CD14-positive monocyte (primary cell): ENCODE results near the gene IKBKG. TPM values are rescaled to one million over a fixed set of nuclear protein-coding genes. Genes with fewer than 3 reads are reported as not detected.

Experiments
- DNase-seq, 3 donors: peaks; one replicate each; pipeline ENCODE4 v3.0.0-alpha.2; 2011 to 2022
- H2AFZ ChIP-seq: 2 replicates; pipeline ENCODE4 v1.6.0; 2012; ENCODE audit warnings: mild to moderate bottlenecking, low read depth, low read length, inconsistent platforms; ENCODE audit not compliant: insufficient read depth, poor library complexity, severe bottlenecking
- H3K27ac ChIP-seq, 2 donors: 1 replicate in 1 of 2; 2 replicates in 1 of 2; pipeline ENCODE4 v1.5.1; 2012 to 2013; ENCODE audit warnings: low read length in 2 of 2, control low read depth in 1 of 2, inconsistent platforms in 1 of 2, low read depth in 1 of 2, mild to moderate bottlenecking in 1 of 2
- H3K27me3 ChIP-seq, 2 donors: one replicate each; pipeline versions ENCODE4 v1.6.0 to v1.6.1; 2011 to 2013; ENCODE audit warnings: low read length in 2 of 2; ENCODE audit not compliant: control insufficient read depth in 2 of 2, insufficient read depth in 2 of 2
- H3K36me3 ChIP-seq, 2 donors: replicated peaks in 1 of 2; 1 replicate in 1 of 2; 2 replicates in 1 of 2; pipeline versions ENCODE4 v1.5.1 to v1.6.1; 2012 to 2013; ENCODE audit warnings: low read length in 2 of 2, control low read depth in 1 of 2, inconsistent platforms in 1 of 2, mild to moderate bottlenecking in 1 of 2; ENCODE audit not compliant: insufficient read depth in 2 of 2, control insufficient read depth in 1 of 2
- H3K4me1 ChIP-seq, 2 donors: 1 replicate in 1 of 2; 2 replicates in 1 of 2; pipeline versions ENCODE4 v1.5.1 to v1.6.1; 2012 to 2013; ENCODE audit warnings: low read length in 2 of 2, control low read depth in 1 of 2, inconsistent platforms in 1 of 2, mild to moderate bottlenecking in 1 of 2, moderate library complexity in 1 of 2; ENCODE audit not compliant: insufficient read depth in 2 of 2, control insufficient read depth in 1 of 2
- H3K4me2 ChIP-seq: replicated peaks from 2 replicates; pipeline ENCODE3; 2012; ENCODE audit warnings: low read length, moderate library complexity, mild to moderate bottlenecking; ENCODE audit not compliant: poor library complexity, severe bottlenecking; ENCODE audit errors: extremely low read depth
- H3K4me3 ChIP-seq, 3 experiments: fragments of 200-600 bp in 1 of 3; sonication (generic) in 1 of 3; replicated peaks in 1 of 3; 1 replicate in 2 of 3; 2 replicates in 1 of 3; pipeline ENCODE4 v1.5.1; 2011 to 2013; ENCODE audit warnings: low read length in 3 of 3, mild to moderate bottlenecking in 3 of 3, control low read depth in 2 of 3, low read depth in 2 of 3, inconsistent platforms in 1 of 3, moderate library complexity in 1 of 3
- H3K79me2 ChIP-seq: 2 replicates; pipeline ENCODE4 v1.6.0; 2012; ENCODE audit warnings: mild to moderate bottlenecking, control low read depth, inconsistent platforms, low read length, moderate library complexity; ENCODE audit not compliant: insufficient read depth
- H3K9ac ChIP-seq: 2 replicates; pipeline ENCODE4 v1.6.0; 2017; ENCODE audit warnings: low read length, mild to moderate bottlenecking; ENCODE audit not compliant: insufficient read depth, poor library complexity, severe bottlenecking
- H3K9me3 ChIP-seq, 2 donors: replicated peaks in 1 of 2; 1 replicate in 1 of 2; 2 replicates in 1 of 2; pipeline versions ENCODE4 v1.5.1 to v1.6.1; 2012 to 2013; ENCODE audit warnings: low read length in 2 of 2, control low read depth in 1 of 2; ENCODE audit not compliant: control insufficient read depth in 1 of 2, insufficient read depth in 1 of 2
- H4K20me1 ChIP-seq: 2 replicates; pipeline ENCODE4 v1.6.0; 2012; ENCODE audit warnings: mild to moderate bottlenecking, low read length, control low read depth, moderate library complexity; ENCODE audit not compliant: insufficient read depth
- H3K27ac Mint-ChIP-seq, 7 donors: one replicate each; pipeline ENCODE4 v1.8.0; 2020; ENCODE audit warnings: mild to moderate bottlenecking in 7 of 7, mixed read lengths in 7 of 7, moderate library complexity in 6 of 7, inconsistent platforms in 2 of 7
- H3K27me3 Mint-ChIP-seq, 3 donors: one replicate each; pipeline ENCODE4 v1.8.0; 2021 to 2022; ENCODE audit warnings: low read depth in 3 of 3, mild to moderate bottlenecking in 3 of 3, mixed read lengths in 3 of 3, moderate library complexity in 3 of 3, inconsistent platforms in 1 of 3
- H3K36me3 Mint-ChIP-seq, 2 donors: one replicate each; pipeline ENCODE4 v1.8.0; 2020; ENCODE audit warnings: mixed read lengths in 2 of 2, inconsistent platforms in 1 of 2, mild to moderate bottlenecking in 1 of 2
- H3K4me1 Mint-ChIP-seq: one replicate; pipeline ENCODE4 v1.8.0; 2020; ENCODE audit warnings: mild to moderate bottlenecking, mixed read lengths
- H3K4me3 Mint-ChIP-seq, 2 donors: one replicate each; pipeline ENCODE4 v1.8.0; 2020; ENCODE audit warnings: mild to moderate bottlenecking in 2 of 2, mixed read lengths in 2 of 2, moderate library complexity in 1 of 2
- H3K9me3 Mint-ChIP-seq, 7 donors: one replicate each; pipeline ENCODE4 v1.8.0; 2020 to 2022; ENCODE audit warnings: mixed read lengths in 7 of 7, mild to moderate bottlenecking in 6 of 7, moderate library complexity in 6 of 7, inconsistent platforms in 2 of 7
- CTCF ChIP-seq: fragments of 200-600 bp; IDR thresholded peaks from one replicate; pipeline ENCODE4 v1.8.0; 2022; ENCODE audit warnings: antibody characterized with exemption, mild to moderate bottlenecking
- WGBS: methylation state at CpG from one replicate; pipeline ENCODE4 v1.1.5; 2013; ENCODE audit warnings: missing lambda C conversion rate; ENCODE audit not compliant: insufficient coverage; 5-methylcytosine and 5-hydroxymethylcytosine counted together
- intact Hi-C, 2 donors: fragments of 100-400 bp; cut with micrococcal nuclease; formaldehyde crosslinking; loops; one replicate each; pipeline versions ENCODE4 v1.15.0 to v1.15.1; 2023
- polyA plus RNA-seq, 3 donors: library from polyadenylated mRNA; depleted of rRNA in 1 of 3; unstranded in 2 of 3; stranded (reverse) in 1 of 3; fragments of 300-500 nt in 2 of 3; fragments of >200 nt in 1 of 3; fragmentation: Illumina TruSeq in 2 of 3; gene quantifications; 1 replicate in 2 of 3; 2 replicates in 1 of 3; pipeline ENCODE4 v1.2.3, GENCODE V29; 2012 to 2021

IKBKG gene
- polyA plus RNA-seq, 3 donors, result 31.3 to 60.8 (median 33.7) TPM

GRCh38 chrX:154602226-154602625 is 54.8 kb downstream of the IKBKG start:
- DNase-seq, result no peak
- Histone ChIP-seq H2AFZ (no peak overlapping the region), H3K27ac (no peak overlapping the region), H3K36me3 (no peaks in the 10 kb centered on the region), H3K4me2 (no peak overlapping the region), H3K27me3 (no peaks in the 10 kb centered on the region), H3K4me3 (no peak overlapping the region), H3K9ac (no peak overlapping the region), H3K9me3 (no peaks in the 10 kb centered on the region), H3K4me1 (peaks cover 6 to 12% of the 10 kb centered on the region in 2 donors), H3K79me2 (no peaks in the 10 kb centered on the region), H4K20me1 (no peaks in the 10 kb centered on the region)
- intact Hi-C loops, result no loop called here
- H3K4me3 Mint-ChIP-seq, result no peak overlapping the region
- H3K4me1 Mint-ChIP-seq, result peaks cover 24% of the 10 kb centered on the region
- no peak for TF ChIP-seq CTCF
- no peak overlapping the region for H3K27ac Mint-ChIP-seq
- WGBS, result no CpG with 5 or more reads among the region's 13 CpGs
- H3K36me3 Mint-ChIP-seq, result no peaks in the 10 kb centered on the region
- H3K9me3 Mint-ChIP-seq, result peaks cover 0 to 15% (median 0%) of the 10 kb centered on the region in 7 donors
- peaks cover 0 to 1% (median 1%) of the 10 kb centered on the region in 3 donors for H3K27me3 Mint-ChIP-seq

GRCh38 chrX:154602766-154603437 is 55.5 kb downstream of the IKBKG start:
- DNase-seq, result no peak
- Histone ChIP-seq H3K4me3 (no peak overlapping the region), H3K27ac (no peak overlapping the region), H3K4me1 (peaks cover 6 to 12% of the 10 kb centered on the region in 2 donors), H3K9ac (no peak overlapping the region), H2AFZ (no peak overlapping the region), H3K79me2 (no peaks in the 10 kb centered on the region), H3K4me2 (no peak overlapping the region), H3K27me3 (no peaks in the 10 kb centered on the region), H3K9me3 (no peaks in the 10 kb centered on the region), H4K20me1 (no peaks in the 10 kb centered on the region), H3K36me3 (no peaks in the 10 kb centered on the region)
- H3K27ac Mint-ChIP-seq, result no peak overlapping the region
- H3K4me3 Mint-ChIP-seq, result no peak overlapping the region
- TF ChIP-seq CTCF, result no peak
- H3K27me3 Mint-ChIP-seq, result peaks cover 0 to 1% (median 1%) of the 10 kb centered on the region in 3 donors
- peaks cover 0 to 8% (median 0%) of the 10 kb centered on the region in 7 donors for H3K9me3 Mint-ChIP-seq
- intact Hi-C loops, result no loop called here
- H3K4me1 Mint-ChIP-seq, result peaks cover 24% of the 10 kb centered on the region
- no CpG with 5 or more reads among the region's 18 CpGs for WGBS
- no peaks in the 10 kb centered on the region for H3K36me3 Mint-ChIP-seq
